Measurements from ENCODE around the gene OPA1.
"Not testable (repeated sequence)": the region's sequence is repeated elsewhere in the genome, so short reads cannot be mapped to it uniquely, and the experiment has no call there.

Gene OPA1

DNA sequence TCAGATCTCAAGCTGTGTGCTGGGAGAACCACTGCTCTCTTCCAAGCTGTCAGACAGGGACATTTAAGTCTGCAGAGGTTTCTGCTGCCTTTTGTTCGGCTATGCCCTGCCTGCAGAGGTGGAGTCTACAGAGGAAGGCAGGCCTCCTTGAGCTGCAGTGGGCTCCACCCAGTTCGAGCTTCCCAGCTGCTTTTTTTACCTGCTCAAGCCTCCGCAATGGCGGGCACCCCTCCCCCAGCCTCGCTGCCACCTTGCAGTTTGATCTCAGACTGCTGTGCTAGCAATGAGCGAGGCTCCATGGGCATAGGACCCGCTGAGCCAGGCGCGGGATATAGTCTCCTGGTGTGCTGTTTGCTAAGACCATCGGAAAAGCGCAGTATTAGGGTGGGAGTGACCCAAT, 17.5 kb downstream of the OPA1 start:
- H3K36me3 Mint-ChIP-seq, H3K27ac Mint-ChIP-seq, H3K27me3 Mint-ChIP-seq, H3K4me3 Mint-ChIP-seq, H3K9me3 Mint-ChIP-seq: not testable (repeated sequence)
- peaks cover 47% of the 10 kb centered on the region for H3K4me1 Mint-ChIP-seq

DNA sequence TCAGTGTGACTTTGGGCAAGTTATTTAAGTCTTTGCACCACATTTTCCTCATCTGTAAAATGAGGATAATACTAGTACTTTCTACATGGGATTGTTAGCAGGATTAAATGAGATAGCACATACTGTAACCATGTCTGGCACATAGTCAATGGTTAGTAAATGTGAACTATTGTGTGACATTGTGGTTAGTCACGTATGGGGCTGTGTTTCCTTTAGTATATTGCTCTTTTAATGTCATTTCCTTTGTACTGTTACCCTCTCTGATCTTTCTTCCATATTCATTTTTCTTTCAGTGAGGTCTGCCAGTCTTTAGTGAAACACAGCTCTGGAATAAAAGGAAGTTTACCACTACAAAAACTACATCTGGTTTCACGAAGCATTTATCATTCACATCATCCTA, 21.4 kb downstream of the OPA1 start:
- Mint-ChIP-seq H3K27me3 (no peaks in the 10 kb centered on the region), H3K9me3 (no peaks in the 10 kb centered on the region), H3K36me3 (peaks cover 14% of the 10 kb centered on the region), H3K4me1 (peaks cover 27% of the 10 kb centered on the region), H3K4me3 (no peak overlapping the region), H3K27ac (peak overlapping the region; percentile 75)

GRCh38 chr3:193617628-193618027, 24.6 kb downstream of the OPA1 start:
- Mint-ChIP-seq H3K9me3 (no peaks in the 10 kb centered on the region), H3K27me3 (no peaks in the 10 kb centered on the region), H3K36me3 (peaks cover 20% of the 10 kb centered on the region), H3K4me3 (no peak overlapping the region), H3K27ac (no peak overlapping the region), H3K4me1 (peaks cover 27% of the 10 kb centered on the region)

- peaks cover 20% of the 10 kb centered on the region for H3K36me3 Mint-ChIP-seq
- H3K4me1 Mint-ChIP-seq = peaks cover 11% of the 10 kb centered on the region
- no peak overlapping the region for H3K4me3 Mint-ChIP-seq
- no peaks in the 10 kb centered on the region for H3K27me3 Mint-ChIP-seq
- H3K27ac Mint-ChIP-seq = no peak overlapping the region
- no peaks in the 10 kb centered on the region for H3K9me3 Mint-ChIP-seq
Measured at GRCh38 chr3:193620057-193620456, 27.0 kb downstream of the OPA1 start.

DNA sequence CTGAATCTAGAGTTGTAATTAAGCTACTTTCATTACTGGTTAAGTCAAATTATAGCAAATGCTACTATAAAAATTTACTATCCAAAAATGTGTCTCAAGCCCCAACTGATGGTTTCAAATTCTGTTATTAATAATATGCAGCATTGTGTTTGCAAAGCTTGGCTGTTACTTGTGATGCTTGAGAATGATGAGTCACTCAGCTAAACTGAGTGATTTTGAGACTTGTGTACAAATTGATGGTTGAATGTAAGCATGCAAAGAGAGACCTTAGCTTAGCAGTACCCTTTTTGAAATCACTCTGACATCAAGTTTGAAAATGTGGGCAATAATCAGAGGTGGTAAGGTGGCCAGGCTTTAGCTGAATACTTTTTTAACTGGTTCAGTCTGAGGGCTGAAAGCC, 27.6 kb downstream of the OPA1 start:
- Mint-ChIP-seq H3K36me3 (peaks cover 20% of the 10 kb centered on the region), H3K4me1 (peaks cover 9% of the 10 kb centered on the region), H3K4me3 (no peak overlapping the region), H3K27me3 (no peaks in the 10 kb centered on the region), H3K27ac (no peak overlapping the region), H3K9me3 (no peaks in the 10 kb centered on the region)

DNA sequence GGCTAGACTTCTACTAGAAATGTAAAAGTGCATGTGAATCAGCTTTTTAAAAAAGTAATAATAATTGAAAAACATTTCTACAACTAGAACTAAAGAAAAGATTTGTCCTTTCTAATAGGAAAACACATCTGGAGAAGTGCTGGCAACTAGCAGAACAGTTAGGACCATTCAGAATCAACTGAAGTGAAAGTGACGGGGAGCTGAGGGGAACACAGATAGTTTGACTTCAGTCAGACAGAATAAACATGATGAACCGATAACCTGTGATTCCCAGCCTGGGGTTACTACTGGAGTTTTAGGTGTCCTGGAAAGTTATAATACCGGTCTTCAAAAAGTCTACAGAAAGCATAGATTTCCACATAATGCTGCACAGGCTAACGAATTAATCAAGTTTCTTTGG, 28.1 kb downstream of the OPA1 start:
- H3K4me3 Mint-ChIP-seq = no peak overlapping the region

DNA sequence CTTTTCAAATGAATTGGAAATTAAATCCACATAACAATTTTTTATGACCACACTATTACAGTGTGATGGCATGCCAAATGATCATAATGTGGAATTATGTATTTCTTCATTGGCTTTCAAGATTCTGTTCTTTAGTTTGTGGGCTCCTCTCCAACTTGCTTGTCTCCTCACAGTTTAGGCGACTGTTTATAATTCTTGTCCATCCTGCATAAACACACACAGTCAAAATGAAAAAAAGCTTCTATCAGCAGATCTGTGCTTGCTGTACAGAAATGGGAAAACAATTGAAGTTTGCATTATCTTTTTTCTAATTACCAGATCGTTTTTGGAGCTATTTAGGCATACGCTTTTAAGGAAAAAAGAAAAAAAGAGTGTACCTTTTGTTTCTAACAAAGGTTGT, 37.0 kb downstream of the OPA1 start:
- Mint-ChIP-seq H3K27ac (no peak overlapping the region), H3K4me3 (no peak overlapping the region), H3K36me3 (peaks cover 9% of the 10 kb centered on the region), H3K9me3 (no peaks in the 10 kb centered on the region), H3K4me1 (no peaks in the 10 kb centered on the region), H3K27me3 (no peaks in the 10 kb centered on the region)

More for the DNA sequence above, 28.1 kb downstream of the OPA1 start:
- H3K27ac Mint-ChIP-seq = no peak overlapping the region
- no peaks in the 10 kb centered on the region for H3K9me3 Mint-ChIP-seq
- no peaks in the 10 kb centered on the region for H3K27me3 Mint-ChIP-seq
- peaks cover 9% of the 10 kb centered on the region for H3K4me1 Mint-ChIP-seq
- H3K36me3 Mint-ChIP-seq = peaks cover 23% of the 10 kb centered on the region

DNA sequence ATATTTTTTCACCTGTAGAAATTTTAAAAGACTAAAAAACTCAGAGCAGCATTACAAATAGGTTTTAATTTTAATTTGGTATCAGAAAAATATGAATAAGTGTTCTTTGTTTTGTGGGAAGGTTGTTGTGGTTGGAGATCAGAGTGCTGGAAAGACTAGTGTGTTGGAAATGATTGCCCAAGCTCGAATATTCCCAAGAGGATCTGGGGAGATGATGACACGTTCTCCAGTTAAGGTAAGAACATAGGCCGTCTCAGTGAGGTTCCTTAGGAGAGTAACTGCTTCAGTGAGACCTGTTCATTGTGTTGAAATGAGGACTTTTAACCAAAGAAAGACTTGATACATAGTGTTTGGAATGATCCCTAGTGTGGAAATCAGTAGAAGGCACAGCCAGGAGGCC, 44.8 kb downstream of the OPA1 start:
- H3K36me3 Mint-ChIP-seq = peaks cover 7% of the 10 kb centered on the region
- H3K4me3 Mint-ChIP-seq = no peak overlapping the region
- H3K9me3 Mint-ChIP-seq = no peaks in the 10 kb centered on the region
- no peaks in the 10 kb centered on the region for H3K4me1 Mint-ChIP-seq
- no peak overlapping the region for H3K27ac Mint-ChIP-seq
- no peaks in the 10 kb centered on the region for H3K27me3 Mint-ChIP-seq

GRCh38 chr3:193638833-193639232, 45.8 kb downstream of the OPA1 start:
- Mint-ChIP-seq H3K27me3 (no peaks in the 10 kb centered on the region), H3K4me3 (no peak overlapping the region), H3K9me3 (no peaks in the 10 kb centered on the region), H3K36me3 (peaks cover 8% of the 10 kb centered on the region), H3K27ac (no peak overlapping the region), H3K4me1 (no peaks in the 10 kb centered on the region)

GRCh38 chr3:193640165-193640715, 47.2 kb downstream of the OPA1 start:
- H3K36me3 Mint-ChIP-seq = peaks cover 10% of the 10 kb centered on the region
- H3K4me3 Mint-ChIP-seq = no peak overlapping the region
- no peak overlapping the region for H3K27ac Mint-ChIP-seq
- H3K9me3 Mint-ChIP-seq = no peaks in the 10 kb centered on the region
- no peaks in the 10 kb centered on the region for H3K4me1 Mint-ChIP-seq
- no peaks in the 10 kb centered on the region for H3K27me3 Mint-ChIP-seq

- Mint-ChIP-seq H3K36me3 (peaks cover 13% of the 10 kb centered on the region), H3K9me3 (no peaks in the 10 kb centered on the region), H3K27ac (no peak overlapping the region), H3K27me3 (no peaks in the 10 kb centered on the region), H3K4me3 (no peak overlapping the region), H3K4me1 (no peaks in the 10 kb centered on the region)
Measured at GRCh38 chr3:193640728-193641439, 47.9 kb downstream of the OPA1 start.

DNA sequence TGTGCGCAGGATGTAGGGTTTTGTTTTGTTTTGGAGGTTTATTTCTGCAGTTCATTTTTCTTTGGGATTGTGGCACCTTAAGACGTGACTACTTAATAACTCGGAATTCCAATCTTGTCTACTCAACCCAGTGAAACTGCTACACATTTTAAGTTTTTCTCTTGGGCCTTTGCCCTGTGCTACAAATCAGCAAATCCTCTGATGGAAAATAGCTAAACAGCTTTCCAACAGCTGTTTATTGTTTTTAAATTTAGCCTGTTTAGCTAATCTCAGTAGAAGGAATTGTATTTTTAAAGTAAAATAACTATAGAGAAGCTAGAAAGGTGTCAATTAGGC, 48.4 kb downstream of the OPA1 start:
- Mint-ChIP-seq H3K36me3 (peaks cover 15% of the 10 kb centered on the region), H3K27ac (no peak overlapping the region), H3K4me3 (no peak overlapping the region), H3K4me1 (no peaks in the 10 kb centered on the region), H3K9me3 (no peaks in the 10 kb centered on the region), H3K27me3 (no peaks in the 10 kb centered on the region)

DNA sequence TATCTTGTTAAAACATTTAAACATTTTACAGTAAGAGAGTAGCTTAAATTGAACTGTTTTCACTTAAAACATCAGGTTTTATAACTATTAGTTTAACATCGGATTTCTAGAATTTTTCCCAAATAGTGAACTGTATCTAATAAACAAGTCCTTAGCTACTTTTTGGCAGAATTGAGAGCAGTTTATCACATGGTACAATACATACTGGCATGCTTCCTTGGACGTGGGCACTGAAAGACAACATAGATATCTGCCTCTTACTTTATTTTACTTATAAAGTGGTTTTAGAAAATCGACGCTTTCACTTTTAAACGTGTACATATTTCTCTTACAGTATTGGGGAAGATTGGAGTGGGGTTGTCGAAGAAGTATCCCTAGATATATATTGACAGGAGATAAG, 52.8 kb downstream of the OPA1 start:
- Mint-ChIP-seq H3K27ac (no peak overlapping the region), H3K36me3 (peaks cover 20% of the 10 kb centered on the region), H3K27me3 (no peaks in the 10 kb centered on the region), H3K9me3 (no peaks in the 10 kb centered on the region), H3K4me3 (no peak overlapping the region), H3K4me1 (no peaks in the 10 kb centered on the region)

DNA sequence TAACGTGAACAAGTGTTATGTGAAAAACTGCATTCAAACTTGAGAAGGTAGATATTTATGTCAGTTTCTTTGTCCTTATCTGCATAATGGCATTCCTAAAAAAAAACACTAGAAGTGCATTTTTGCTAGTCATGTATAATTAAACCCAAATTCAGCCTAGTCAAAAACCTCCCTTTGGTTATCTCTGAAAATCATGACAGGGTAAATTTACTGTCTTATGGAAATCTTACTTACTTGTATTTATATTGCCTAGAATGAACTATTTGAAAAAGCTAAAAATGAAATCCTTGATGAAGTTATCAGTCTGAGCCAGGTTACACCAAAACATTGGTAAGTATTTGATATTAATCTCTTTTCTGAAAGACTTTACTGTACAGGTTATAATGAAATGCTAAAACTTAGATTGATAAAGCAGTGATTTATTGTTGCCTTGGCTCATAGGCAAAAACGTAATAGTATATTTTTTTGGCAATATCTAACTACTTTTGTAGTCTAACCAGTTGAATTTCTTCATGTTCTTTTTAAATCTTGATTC, 55.6 kb downstream of the OPA1 start:
- Mint-ChIP-seq H3K27ac (no peak overlapping the region), H3K4me1 (no peaks in the 10 kb centered on the region), H3K9me3 (no peaks in the 10 kb centered on the region), H3K27me3 (no peaks in the 10 kb centered on the region), H3K4me3 (no peak overlapping the region), H3K36me3 (peaks cover 22% of the 10 kb centered on the region)

GRCh38 chr3:193650585-193650984, 57.6 kb downstream of the OPA1 start:
- peaks cover 19% of the 10 kb centered on the region for H3K36me3 Mint-ChIP-seq
- no peaks in the 10 kb centered on the region for H3K4me1 Mint-ChIP-seq
- H3K4me3 Mint-ChIP-seq = no peak overlapping the region
- H3K27ac Mint-ChIP-seq = no peak overlapping the region
- H3K27me3 Mint-ChIP-seq = no peaks in the 10 kb centered on the region
- no peaks in the 10 kb centered on the region for H3K9me3 Mint-ChIP-seq

DNA sequence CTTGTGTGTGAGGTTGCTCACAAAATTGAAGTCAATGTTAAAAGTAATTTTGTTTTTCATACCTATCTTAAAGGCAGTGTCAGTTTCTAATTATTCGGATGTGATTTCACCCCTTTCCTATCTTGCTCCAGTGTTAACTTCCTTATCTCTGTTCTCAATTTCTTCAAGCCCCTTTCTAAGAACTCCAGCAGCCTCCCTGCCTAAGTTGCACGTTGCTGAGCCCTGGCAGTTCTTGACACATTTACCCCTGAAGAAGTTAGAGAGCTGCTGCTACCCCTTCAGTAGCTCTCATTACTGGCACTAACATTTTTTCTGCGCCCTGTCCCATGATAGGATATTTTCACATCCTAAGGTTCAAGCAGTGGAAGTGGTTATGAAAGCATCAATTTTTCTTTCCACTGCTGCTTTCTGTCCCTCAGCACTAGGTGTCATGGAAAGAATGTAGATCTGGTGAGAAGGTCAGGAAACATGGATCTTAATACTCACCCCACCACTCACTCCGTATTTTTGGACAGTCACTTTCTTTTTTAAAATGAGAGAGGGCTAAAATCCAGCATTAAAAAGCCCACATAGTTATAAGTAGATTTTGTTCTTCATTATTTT, 62.9 kb downstream of the OPA1 start:
- Mint-ChIP-seq H3K4me3 (no peak overlapping the region), H3K27ac (no peak overlapping the region), H3K36me3 (peaks cover 17% of the 10 kb centered on the region), H3K4me1 (no peaks in the 10 kb centered on the region), H3K9me3 (no peaks in the 10 kb centered on the region), H3K27me3 (no peaks in the 10 kb centered on the region)

All from activated naive CD4-positive, alpha-beta T cell treated with anti-CD3 and anti-CD28 coated beads, Interleukin-2, amount 50 U/mL, for 24 hours (primary cell).